Right lobe of liver (tissue), 4 donors: ENCODE measurements around the gene SCN8A.

Source experiments
- CTCF ChIP-seq, 4 donors: fragments of 200-600 bp in 3 of 4; fragments of 450-650 bp in 1 of 4; IDR thresholded peaks; one replicate each; pipeline versions ENCODE4 v1.5.1 to v1.8.0; 2016 to 2022; ENCODE audit warnings: antibody characterized with exemption in 4 of 4, mild to moderate bottlenecking in 2 of 4
- POLR2A ChIP-seq: fragments of 450-650 bp; IDR thresholded peaks from one replicate; pipeline ENCODE4 v1.6.1; 2017; ENCODE audit warnings: antibody characterized with exemption, mild to moderate bottlenecking
- donor health status: DM: no; HTN: no; CAD: no.
- donor health status: DM: no; HTN: no; CAD: no.
- donor health status: DM: no; HTN: yes; CAD: no.

- TF ChIP-seq CTCF (IDR thresholded peaks at IDR 0.05) (no peak), POLR2A (no peak)
Measured at GRCh38 chr12:51753980-51754675, 163.1 kb downstream of the SCN8A start.
